ENCODE results near the gene CDC27. TPM values are rescaled to one million over a fixed set of nuclear protein-coding genes. Genes with fewer than 3 reads are reported as not detected.
A peak's percentile ranks its signal among the peaks of the same experiment; 100 is the strongest.

The CDC27 gene
- total RNA-seq, 2 donors from 2014 or later: 39.3 to 46.6 TPM

GRCh38 chr17:47102914-47103313, 86.2 kb downstream of the CDC27 start:
- Histone ChIP-seq H3K27ac (no peak overlapping the region), H3K4me1 (peaks cover 0 to 17% of the 10 kb centered on the region in 2 donors), H3K4me3 (no peak overlapping the region), H3K9me3 (no peaks in the 10 kb centered on the region), H3K36me3 (no peaks in the 10 kb centered on the region), H3K27me3 (no peaks in the 10 kb centered on the region)
- TF ChIP-seq CTCF (IDR thresholded peaks at IDR 0.05): no peak
- DNase-seq (ENCODE audit: low spot score): no peak

GRCh38 chr17:47099987-47100711, 88.9 kb downstream of the CDC27 start:
- DNase-seq (ENCODE audit: low spot score): peak; percentile 94
- Histone ChIP-seq H3K27me3 (no peaks in the 10 kb centered on the region), H3K36me3 (no peaks in the 10 kb centered on the region), H3K4me1 (peaks cover 0 to 21% of the 10 kb centered on the region in 2 donors), H3K4me3 (peak overlapping the region; percentile 99), H3K27ac (peak overlapping the region; percentile 75 to 88), H3K9me3 (no peaks in the 10 kb centered on the region)
- peak in 1 of 2 donors; percentile 27 for TF ChIP-seq CTCF (IDR thresholded peaks at IDR 0.05)

- Histone ChIP-seq H3K36me3 (no peaks in the 10 kb centered on the region), H3K4me1 (peaks cover 0 to 21% of the 10 kb centered on the region in 2 donors), H3K27me3 (no peaks in the 10 kb centered on the region), H3K27ac (peak overlapping the region; percentile 75 to 88), H3K9me3 (no peaks in the 10 kb centered on the region), H3K4me3 (peak overlapping the region; percentile 99)
- no peak for TF ChIP-seq CTCF (IDR thresholded peaks at IDR 0.05)
- DNase-seq (ENCODE audit: low spot score): no peak
These were observed 89.6 kb downstream of the CDC27 start for GRCh38 chr17:47099451-47099986.

- H3K27me3 ChIP-seq: no peaks in the 10 kb centered on the region
- H3K9me3 ChIP-seq: peaks cover 0 to 6% of the 10 kb centered on the region in 2 donors
- no peak overlapping the region for H3K27ac ChIP-seq
- DNase-seq (ENCODE audit: low spot score): no peak
- H3K4me1 ChIP-seq: peaks cover 0 to 21% of the 10 kb centered on the region in 2 donors
- H3K4me3 ChIP-seq: no peak overlapping the region
- TF ChIP-seq CTCF (IDR thresholded peaks at IDR 0.05): no peak
- H3K36me3 ChIP-seq: no peaks in the 10 kb centered on the region
These were observed 92.8 kb downstream of the CDC27 start for GRCh38 chr17:47096343-47096742.

- no peak overlapping the region for H3K4me3 ChIP-seq
- H3K9me3 ChIP-seq: peaks cover 0 to 6% of the 10 kb centered on the region in 2 donors
- no peaks in the 10 kb centered on the region for H3K36me3 ChIP-seq
- no peak for DNase-seq (ENCODE audit: low spot score)
- H3K27me3 ChIP-seq: no peaks in the 10 kb centered on the region
- peaks cover 0 to 21% of the 10 kb centered on the region in 2 donors for H3K4me1 ChIP-seq
- H3K27ac ChIP-seq: no peak overlapping the region
- no peak for TF ChIP-seq CTCF (IDR thresholded peaks at IDR 0.05)
These were observed 93.8 kb downstream of the CDC27 start for GRCh38 chr17:47095268-47095667.
